GM19238 (cell line): ENCODE measurements around the gene TFF2.

Experiments
- DNase-seq: peaks from one replicate; pipeline ENCODE4 v3.0.0; 2011; ENCODE audit warnings: low spot score; ENCODE audit not compliant: insufficient read length

The TFF2 gene

GRCh38 chr21:42350927-42351426 is at the start of gene TFF2:
Gene TFF2 (minus strand): TSS chr21:42350994. CDS start chr21:42350957, 37 bp downstream.
- no peak for DNase-seq

GRCh38 chr21:42400525-42400924 is 49.7 kb upstream of the TFF2 start:
- no peak for DNase-seq

GRCh38 chr21:42398436-42399028 is 47.7 kb upstream of the TFF2 start:
- DNase-seq, result no peak

- DNase-seq, result no peak
These were observed 47.1 kb upstream of the TFF2 start for GRCh38 chr21:42397746-42398394.

- DNase-seq, result no peak
These were observed 46.3 kb upstream of the TFF2 start for GRCh38 chr21:42396799-42397745.

- DNase-seq, result no peak
These were observed 45.3 kb upstream of the TFF2 start, which contains the start of gene TMPRSS3 for GRCh38 chr21:42395905-42396651. Gene TMPRSS3 (minus strand): TSS chr21:42396052. CDS start chr21:42395417, 635 bp downstream.

GRCh38 chr21:42395302-42395701 is 44.5 kb upstream of the TFF2 start:
- no peak for DNase-seq

- no peak for DNase-seq
These were observed 42.7 kb upstream of the TFF2 start for GRCh38 chr21:42393443-42393950.

GRCh38 chr21:42392731-42393442 is 42.1 kb upstream of the TFF2 start:
- DNase-seq, result peak; percentile 48

- DNase-seq, result no peak
These were observed 40.5 kb upstream of the TFF2 start for GRCh38 chr21:42391297-42391696.

GRCh38 chr21:42390696-42391095 is 39.9 kb upstream of the TFF2 start:
- no peak for DNase-seq

- no peak for DNase-seq
These were observed 39.4 kb upstream of the TFF2 start for GRCh38 chr21:42390193-42390592.

- no peak for DNase-seq
These were observed 38.6 kb upstream of the TFF2 start for GRCh38 chr21:42389449-42389835.

- DNase-seq, result peak; percentile 33
These were observed 38.1 kb upstream of the TFF2 start for GRCh38 chr21:42388740-42389448.

- no peak for DNase-seq
These were observed 37.1 kb upstream of the TFF2 start for GRCh38 chr21:42387843-42388340.

GRCh38 chr21:42387164-42387563 is 36.4 kb upstream of the TFF2 start:
- DNase-seq, result no peak

GRCh38 chr21:42386034-42386591 is 35.3 kb upstream of the TFF2 start:
- no peak for DNase-seq

- no peak for DNase-seq
These were observed 34.8 kb upstream of the TFF2 start for GRCh38 chr21:42385619-42386018.

GRCh38 chr21:42384989-42385388 is 34.2 kb upstream of the TFF2 start:
- DNase-seq, result no peak
